ENCODE measurements around the gene SGCD.

Gene SGCD

DNA sequence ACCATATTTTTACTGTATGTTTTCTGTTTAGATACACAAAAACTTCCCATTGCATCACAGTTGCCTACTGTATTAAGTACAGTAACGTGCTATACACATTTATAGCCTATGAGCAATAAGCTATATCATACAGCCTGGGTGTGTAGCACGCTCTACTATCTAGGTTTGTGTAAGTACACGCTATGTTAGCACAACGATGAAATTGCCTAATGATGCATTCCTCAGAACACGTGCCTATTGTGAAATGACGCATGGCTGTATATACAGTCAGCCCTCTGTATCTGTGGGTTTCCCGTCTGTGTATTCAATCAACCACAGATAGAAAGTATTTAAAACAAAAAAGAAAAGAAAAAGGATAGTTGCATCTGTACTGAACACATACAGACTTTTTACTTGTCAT lies 64.2 kb downstream of the SGCD start (continued):
- TF ChIP-seq, protein P1, sequence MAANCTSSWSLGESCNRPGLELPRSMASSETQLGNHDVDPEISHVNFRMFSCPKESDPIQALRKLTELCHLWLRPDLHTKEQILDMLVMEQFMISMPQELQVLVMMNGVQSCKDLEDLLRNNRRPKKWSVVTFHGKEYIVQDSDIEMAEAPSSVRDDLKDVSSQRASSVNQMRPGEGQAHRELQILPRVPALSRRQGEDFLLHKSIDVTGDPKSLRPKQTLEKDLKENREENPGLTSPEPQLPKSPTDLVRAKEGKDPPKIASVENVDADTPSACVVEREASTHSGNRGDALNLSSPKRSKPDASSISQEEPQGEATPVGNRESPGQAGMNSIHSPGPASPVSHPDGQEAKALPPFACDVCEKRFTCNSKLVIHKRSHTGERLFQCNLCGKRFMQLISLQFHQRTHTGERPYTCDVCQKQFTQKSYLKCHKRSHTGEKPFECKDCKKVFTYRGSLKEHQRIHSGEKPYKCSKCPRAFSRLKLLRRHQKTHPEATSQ (tag by site-specific recombination; IDR thresholded peaks at IDR 0.05): no peak
- no peak for TF ChIP-seq ZNF785 (tag by site-specific recombination; IDR thresholded peaks at IDR 0.05)
- no peak for TF ChIP-seq ZSCAN16 (tag by site-specific recombination; IDR thresholded peaks at IDR 0.05)
- no peak for TF ChIP-seq ZNF248 (tag by site-specific recombination; IDR thresholded peaks at IDR 0.05)
- no peak for TF ChIP-seq ZNF776 (tag by site-specific recombination; IDR thresholded peaks at IDR 0.05; ENCODE audit: borderline replicate concordance)
- TF ChIP-seq, protein P2, sequence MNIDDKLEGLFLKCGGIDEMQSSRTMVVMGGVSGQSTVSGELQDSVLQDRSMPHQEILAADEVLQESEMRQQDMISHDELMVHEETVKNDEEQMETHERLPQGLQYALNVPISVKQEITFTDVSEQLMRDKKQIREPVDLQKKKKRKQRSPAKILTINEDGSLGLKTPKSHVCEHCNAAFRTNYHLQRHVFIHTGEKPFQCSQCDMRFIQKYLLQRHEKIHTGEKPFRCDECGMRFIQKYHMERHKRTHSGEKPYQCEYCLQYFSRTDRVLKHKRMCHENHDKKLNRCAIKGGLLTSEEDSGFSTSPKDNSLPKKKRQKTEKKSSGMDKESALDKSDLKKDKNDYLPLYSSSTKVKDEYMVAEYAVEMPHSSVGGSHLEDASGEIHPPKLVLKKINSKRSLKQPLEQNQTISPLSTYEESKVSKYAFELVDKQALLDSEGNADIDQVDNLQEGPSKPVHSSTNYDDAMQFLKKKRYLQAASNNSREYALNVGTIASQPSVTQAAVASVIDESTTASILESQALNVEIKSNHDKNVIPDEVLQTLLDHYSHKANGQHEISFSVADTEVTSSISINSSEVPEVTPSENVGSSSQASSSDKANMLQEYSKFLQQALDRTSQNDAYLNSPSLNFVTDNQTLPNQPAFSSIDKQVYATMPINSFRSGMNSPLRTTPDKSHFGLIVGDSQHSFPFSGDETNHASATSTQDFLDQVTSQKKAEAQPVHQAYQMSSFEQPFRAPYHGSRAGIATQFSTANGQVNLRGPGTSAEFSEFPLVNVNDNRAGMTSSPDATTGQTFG (tag by site-specific recombination; IDR thresholded peaks at IDR 0.05; ENCODE audit: borderline replicate concordance): no peak
- no peak for TF ChIP-seq ZNF37A (tag by site-specific recombination; IDR thresholded peaks at IDR 0.05)
- no peak for TF ChIP-seq KLF16 (tag by site-specific recombination; IDR thresholded peaks at IDR 0.05)
- TF ChIP-seq ZNF48 (tag by site-specific recombination; IDR thresholded peaks at IDR 0.05): no peak
- TF ChIP-seq, protein P3, sequence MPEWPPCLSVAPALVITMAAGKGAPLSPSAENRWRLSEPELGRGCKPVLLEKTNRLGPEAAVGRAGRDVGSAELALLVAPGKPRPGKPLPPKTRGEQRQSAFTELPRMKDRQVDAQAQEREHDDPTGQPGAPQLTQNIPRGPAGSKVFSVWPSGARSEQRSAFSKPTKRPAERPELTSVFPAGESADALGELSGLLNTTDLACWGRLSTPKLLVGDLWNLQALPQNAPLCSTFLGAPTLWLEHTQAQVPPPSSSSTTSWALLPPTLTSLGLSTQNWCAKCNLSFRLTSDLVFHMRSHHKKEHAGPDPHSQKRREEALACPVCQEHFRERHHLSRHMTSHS (tag by site-specific recombination; IDR thresholded peaks at IDR 0.05): no peak
- TF ChIP-seq ZIC2 (tag by site-specific recombination; IDR thresholded peaks at IDR 0.05): no peak

DNA sequence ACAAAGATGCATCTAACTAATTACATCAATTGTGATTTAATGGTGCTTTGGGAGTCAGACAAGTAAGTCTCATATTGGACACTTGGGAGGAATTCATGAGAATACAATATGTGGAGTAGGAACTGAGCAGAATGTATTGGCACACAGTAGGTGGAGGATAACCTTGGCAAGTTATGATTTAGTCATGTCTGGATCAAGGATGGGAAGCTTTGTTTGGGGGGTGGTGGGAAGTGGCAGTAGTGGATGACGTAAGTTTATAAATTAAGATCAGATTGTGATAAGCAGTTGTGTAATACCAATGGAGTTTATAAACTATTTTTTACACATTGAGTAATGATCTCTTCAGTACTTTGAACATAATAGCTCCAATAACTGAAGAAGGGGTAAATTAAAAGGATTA lies 67.0 kb downstream of the SGCD start:
- Histone ChIP-seq H3K27ac (ENCODE audit: extremely low read depth, low read depth, low read length) (no peak overlapping the region), H3K9me3 (ENCODE audit: control insufficient read depth, insufficient read depth, low read depth, low read length) (no peaks in the 10 kb centered on the region), H3K4me1 (ENCODE audit: control insufficient read depth, insufficient read depth, low read length) (no peaks in the 10 kb centered on the region), H3K4me3 (ENCODE audit: low read depth, low read length) (no peak overlapping the region), H3K36me3 (ENCODE audit: control insufficient read depth in 2 of 2, insufficient read depth in 1 of 2, low read length in 2 of 2) (no peaks in the 10 kb centered on the region)
- no peak for TF ChIP-seq ZNF16 (tag by site-specific recombination; IDR thresholded peaks at IDR 0.05; ENCODE audit: low read depth)
- no peak for TF ChIP-seq KLF10 (tag by site-specific recombination; IDR thresholded peaks at IDR 0.05)
- TF ChIP-seq ZNF747 (tag by site-specific recombination; IDR thresholded peaks at IDR 0.05): no peak
- no peak for TF ChIP-seq ZNF404 (tag by site-specific recombination; IDR thresholded peaks at IDR 0.05)
- no peak for TF ChIP-seq ZNF560 (tag by site-specific recombination; IDR thresholded peaks at IDR 0.05; ENCODE audit: borderline replicate concordance)
- TF ChIP-seq OSR2 (tag by site-specific recombination; IDR thresholded peaks at IDR 0.05): no peak
- TF ChIP-seq ZBTB1 (tag by site-specific recombination; IDR thresholded peaks at IDR 0.05): no peak
- TF ChIP-seq ZNF391 (tag by site-specific recombination; IDR thresholded peaks at IDR 0.05; ENCODE audit: borderline replicate concordance, low read depth): no peak
- no peak for TF ChIP-seq ZNF558 (tag by site-specific recombination; IDR thresholded peaks at IDR 0.05)
- TF ChIP-seq, protein P4, sequence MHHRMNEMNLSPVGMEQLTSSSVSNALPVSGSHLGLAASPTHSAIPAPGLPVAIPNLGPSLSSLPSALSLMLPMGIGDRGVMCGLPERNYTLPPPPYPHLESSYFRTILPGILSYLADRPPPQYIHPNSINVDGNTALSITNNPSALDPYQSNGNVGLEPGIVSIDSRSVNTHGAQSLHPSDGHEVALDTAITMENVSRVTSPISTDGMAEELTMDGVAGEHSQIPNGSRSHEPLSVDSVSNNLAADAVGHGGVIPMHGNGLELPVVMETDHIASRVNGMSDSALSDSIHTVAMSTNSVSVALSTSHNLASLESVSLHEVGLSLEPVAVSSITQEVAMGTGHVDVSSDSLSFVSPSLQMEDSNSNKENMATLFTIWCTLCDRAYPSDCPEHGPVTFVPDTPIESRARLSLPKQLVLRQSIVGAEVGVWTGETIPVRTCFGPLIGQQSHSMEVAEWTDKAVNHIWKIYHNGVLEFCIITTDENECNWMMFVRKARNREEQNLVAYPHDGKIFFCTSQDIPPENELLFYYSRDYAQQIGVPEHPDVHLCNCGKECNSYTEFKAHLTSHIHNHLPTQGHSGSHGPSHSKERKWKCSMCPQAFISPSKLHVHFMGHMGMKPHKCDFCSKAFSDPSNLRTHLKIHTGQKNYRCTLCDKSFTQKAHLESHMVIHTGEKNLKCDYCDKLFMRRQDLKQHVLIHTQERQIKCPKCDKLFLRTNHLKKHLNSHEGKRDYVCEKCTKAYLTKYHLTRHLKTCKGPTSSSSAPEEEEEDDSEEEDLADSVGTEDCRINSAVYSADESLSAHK (tag by site-specific recombination; IDR thresholded peaks at IDR 0.05): no peak
- ChIA-PET CTCF (no interaction called here), POLR2A (no interaction called here)

All from HEK293 (cell line).